AG04450 (cell line): ENCODE measurements around the gene FAM124B. TPM values are rescaled to one million over a fixed set of nuclear protein-coding genes. Genes with fewer than 3 reads are reported as not detected.
A peak's percentile ranks its signal among the peaks of the same experiment; 100 is the strongest.

Source experiments
- CTCF ChIA-PET: fragments of 300-600, 350-600 bp; formaldehyde crosslinking; extraction: SDS; loops from one replicate; lab custom pipeline; 2022; ENCODE audit warnings: antibody characterized with exemption, inconsistent platforms; lab: Charles Lee
- POLR2A ChIA-PET: fragments of 350-600 bp; formaldehyde crosslinking; extraction: SDS; loops from one replicate; lab custom pipeline; 2021; ENCODE audit warnings: antibody characterized with exemption, inconsistent platforms; lab: Yijun Ruan, JAX
- DNase-seq: peaks from one replicate; pipeline ENCODE4 v3.0.0-alpha.2; 2011; ENCODE audit warnings: low read depth, low spot score
- H3K27ac ChIP-seq: one replicate; pipeline ENCODE4 v1.5.1; 2012; ENCODE audit warnings: low read depth, low read length, control low read depth
- H3K27me3 ChIP-seq: one replicate; pipeline ENCODE4 v1.6.0; 2012; ENCODE audit warnings: low read length; ENCODE audit not compliant: control insufficient read depth, insufficient read depth
- H3K4me3 ChIP-seq: 2 replicates; pipeline ENCODE4 v1.5.1; 2011; ENCODE audit warnings: mild to moderate bottlenecking, low read depth, low read length, control low read depth
- H3K9me3 ChIP-seq: 2 replicates; pipeline ENCODE4 v1.5.1; 2012; ENCODE audit warnings: low read length; ENCODE audit not compliant: control insufficient read depth, insufficient read depth
- CTCF ChIP-seq: IDR thresholded peaks from 2 replicates; pipeline ENCODE4 v1.5.1; 2011; ENCODE audit warnings: low read depth, low read length, control low read depth, inconsistent platforms
- polyA minus RNA-seq: library from RNA; depleted of rRNA, polyadenylated mRNA; stranded (reverse); fragments of >200 nt; gene quantifications from 2 replicates; pipeline ENCODE4 v1.2.3, GENCODE V29; 2011; rRNA and poly(A)+ RNA removed
- polyA plus RNA-seq: library from polyadenylated mRNA; depleted of rRNA; stranded (reverse); fragments of >200 nt; gene quantifications from 2 replicates; pipeline ENCODE4 v1.2.3, GENCODE V29; 2011; rRNA removed

Gene FAM124B
- polyA plus RNA-seq (not detected in 2 replicates), polyA minus RNA-seq (not detected in 2 replicates)

GRCh38 chr2:224401641-224402342 lies at the start of gene FAM124B:
FAM124B (minus strand) TSS chr2:224402107; CDS start chr2:224401768, 339 bp downstream.
- DNase-seq = peak; percentile 15
- H3K27ac ChIP-seq = no peak within 1 kb of the TSS
- no peak for TF ChIP-seq CTCF
- H3K4me3 ChIP-seq = no peak within 1 kb of the TSS
- ChIA-PET CTCF (no interaction called here), POLR2A (interaction anchor here (0.6 kb wide), 1 partner anchor 288 kb away, joined by 3 read pairs; no protein-coding TSS in a partner anchor)
- no peaks in the 10 kb centered on the region for H3K27me3 ChIP-seq
- H3K9me3 ChIP-seq = no peaks in the 10 kb centered on the region; the same call in 1 of the 2 replicates

- CTCF ChIA-PET = interaction anchor here (0.6 to 2.2 kb wide), 20 partner anchors 9 to 479 kb away, joined by 3 to 18 read pairs (median 4); no protein-coding TSS in a partner anchor
- Histone ChIP-seq H3K4me3 (no peak overlapping the region), H3K9me3 (no peaks in the 10 kb centered on the region), H3K27ac (no peak overlapping the region), H3K27me3 (no peaks in the 10 kb centered on the region)
- no peak for DNase-seq
- peak; percentile 69 for TF ChIP-seq CTCF
- POLR2A ChIA-PET = no interaction called here
Measured at GRCh38 chr2:224449212-224450147, 47.6 kb upstream of the FAM124B start.

- H3K4me3 ChIP-seq = no peak overlapping the region
- ChIA-PET CTCF (interaction anchor here (0.7 to 1.8 kb wide), 7 partner anchors 15 to 454 kb away, joined by 3 to 9 read pairs (median 4); no protein-coding TSS in a partner anchor), POLR2A (no interaction called here)
- no peak for DNase-seq
- H3K27ac ChIP-seq = no peak overlapping the region
- H3K9me3 ChIP-seq = no peaks in the 10 kb centered on the region
- no peaks in the 10 kb centered on the region for H3K27me3 ChIP-seq
- no peak for TF ChIP-seq CTCF
Measured at GRCh38 chr2:224448236-224448635, 46.3 kb upstream of the FAM124B start.

GRCh38 chr2:224444783-224445182 lies 42.9 kb upstream of the FAM124B start:
- Histone ChIP-seq H3K9me3 (no peaks in the 10 kb centered on the region), H3K27ac (no peak overlapping the region), H3K4me3 (no peak overlapping the region), H3K27me3 (peaks cover 6% of the 10 kb centered on the region)
- DNase-seq = no peak
- no peak for TF ChIP-seq CTCF
- ChIA-PET POLR2A (no interaction called here), CTCF (no interaction called here)
